ENCODE results near the gene BCAP29. TPM values are rescaled to one million over a fixed set of nuclear protein-coding genes. Genes with fewer than 3 reads are reported as not detected.

Gene BCAP29
- total and polyA plus RNA-seq, 2 of the 8 experiments (the other 6 are each of a cell fraction or from before 2014, with no cell fraction given), result 6.8 to 18.1 TPM

DNA sequence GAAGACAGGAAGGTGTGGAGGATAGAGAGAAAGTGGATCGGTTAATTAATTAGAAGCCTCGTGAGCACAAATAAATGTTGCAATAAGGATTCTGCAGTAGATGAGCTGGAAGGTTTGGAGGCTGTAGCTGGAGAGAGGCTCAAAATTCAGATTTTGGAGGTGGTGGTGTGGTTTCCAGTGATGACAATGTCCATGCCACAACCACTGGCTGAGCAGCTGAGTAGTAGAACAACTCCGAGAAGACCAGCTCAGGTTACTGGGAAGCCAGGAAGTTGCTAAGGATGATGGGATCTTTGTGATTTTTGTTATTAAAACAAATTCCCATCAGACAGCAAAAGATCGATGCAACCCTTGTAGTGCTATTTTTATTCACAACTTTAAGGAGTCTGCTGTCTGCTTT lies 88.2 kb downstream of the BCAP29 start (continued):
- TF ChIP-seq RXRA (IDR thresholded peaks at IDR 0.05; ENCODE audit: insufficient read depth, low read depth, low read length) (no peak), RAD21 (IDR thresholded peaks at IDR 0.05 in 1 of 2, conservative IDR thresholded peaks at IDR 0.05 in 1 of 2; ENCODE audit: low read depth in 2 of 2, low read length in 2 of 2) (no peak), YY1 (IDR thresholded peaks at IDR 0.05; ENCODE audit: low read depth, low read length) (no peak), CEBPB (IDR thresholded peaks at IDR 0.05; ENCODE audit: low read depth, low read length) (no peak)
- TF ChIP-seq, protein P1, sequence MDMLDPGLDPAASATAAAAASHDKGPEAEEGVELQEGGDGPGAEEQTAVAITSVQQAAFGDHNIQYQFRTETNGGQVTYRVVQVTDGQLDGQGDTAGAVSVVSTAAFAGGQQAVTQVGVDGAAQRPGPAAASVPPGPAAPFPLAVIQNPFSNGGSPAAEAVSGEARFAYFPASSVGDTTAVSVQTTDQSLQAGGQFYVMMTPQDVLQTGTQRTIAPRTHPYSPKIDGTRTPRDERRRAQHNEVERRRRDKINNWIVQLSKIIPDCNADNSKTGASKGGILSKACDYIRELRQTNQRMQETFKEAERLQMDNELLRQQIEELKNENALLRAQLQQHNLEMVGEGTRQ (IDR thresholded peaks at IDR 0.05; ENCODE audit: low read length), result no peak

Small RNA genes lying within 50 kb of the gene (small RNA-seq; reads per million reads assigned to genes)
- gene BANF1P5 (ENCODE audit: insufficient read depth) (not detected), gene RF01233 (ENCODE audit: insufficient read depth) (not detected)

Other genes starting within 250 kb of the BCAP29 start
- not detected in 2 replicates for gene GPR22, start 110.2 kb upstream of the BCAP29 start, total RNA-seq (2021; fragmentation: NEBNext Ultra II Directional; extraction: Animal tissue kit (Norgen Biotek cat#: 25700))
- 0.02 TPM in 1 of 2 replicates, not detected in the other for gene GPR22, start 110.2 kb upstream of the BCAP29 start, polyA plus RNA-seq (2011; rRNA removed)
- gene COG5, start 16.3 kb upstream of the BCAP29 start, total RNA-seq (2021; fragmentation: NEBNext Ultra II Directional; extraction: Animal tissue kit (Norgen Biotek cat#: 25700)), result 18.1 and 28.1 TPM in 2 replicates
- 6.5 and 10.5 TPM in 2 replicates for gene COG5, start 16.3 kb upstream of the BCAP29 start, polyA plus RNA-seq (2011; rRNA removed)
- 11.1 and 11.5 TPM in 2 replicates for gene DUS4L, start 16.3 kb upstream of the BCAP29 start, total RNA-seq (2021; fragmentation: NEBNext Ultra II Directional; extraction: Animal tissue kit (Norgen Biotek cat#: 25700))
- gene DUS4L, start 16.3 kb upstream of the BCAP29 start, polyA plus RNA-seq (2011; rRNA removed), result 4.6 and 6.1 TPM in 2 replicates
- 0.35 TPM in 1 of 2 replicates, not detected in the other for gene SLC26A4, start 80.6 kb downstream of the BCAP29 start, total RNA-seq (2021; fragmentation: NEBNext Ultra II Directional; extraction: Animal tissue kit (Norgen Biotek cat#: 25700))
- gene SLC26A4, start 80.6 kb downstream of the BCAP29 start, polyA plus RNA-seq (2011; rRNA removed), result 0.11 TPM in 1 of 2 replicates, not detected in the other
- gene CBLL1, start 163.9 kb downstream of the BCAP29 start, total RNA-seq (2021; fragmentation: NEBNext Ultra II Directional; extraction: Animal tissue kit (Norgen Biotek cat#: 25700)), result 31.9 and 34.0 TPM in 2 replicates
- 23.5 and 27.0 TPM in 2 replicates for gene CBLL1, start 163.9 kb downstream of the BCAP29 start, polyA plus RNA-seq (2011; rRNA removed)
- not detected in 2 replicates for gene SLC26A3, start 223.0 kb downstream of the BCAP29 start, total RNA-seq (2021; fragmentation: NEBNext Ultra II Directional; extraction: Animal tissue kit (Norgen Biotek cat#: 25700))
- gene SLC26A3, start 223.0 kb downstream of the BCAP29 start, polyA plus RNA-seq (2011; rRNA removed), result not detected in 2 replicates

Data from H1 (cell line).